Vagina (tissue), 2 donors: ENCODE results near the gene PRKCE. TPM values are rescaled to one million over a fixed set of nuclear protein-coding genes. Genes with fewer than 3 reads are reported as not detected.

Experiments
- DNase-seq, 2 donors: peaks; one replicate each; pipeline ENCODE4 v3.0.0-alpha.2; 2017; ENCODE audit errors: extremely low spot score in 2 of 2
- H3K27ac ChIP-seq: fragments of 200-600 bp; sonication (generic); one replicate; pipeline ENCODE4 v1.5.1; 2019
- H3K27me3 ChIP-seq: fragments of 200-600 bp; sonication (generic); one replicate; pipeline ENCODE4 v1.5.1; 2019
- H3K36me3 ChIP-seq, 2 donors: fragments of 200-600 bp; sonication (generic); one replicate each; pipeline ENCODE4 v1.5.1; 2017 to 2019
- H3K4me1 ChIP-seq: fragments of 200-600 bp; sonication (generic); one replicate; pipeline ENCODE4 v1.5.1; 2019
- H3K4me3 ChIP-seq, 2 donors: fragments of 200-600 bp; sonication (generic); 1 replicate in 1 of 2; 2 replicates in 1 of 2; pipeline ENCODE4 v1.5.1; 2016 to 2019
- H3K9me3 ChIP-seq: fragments of 200-600 bp; sonication (generic); one replicate; pipeline ENCODE4 v1.5.1; 2019
- POLR2A ChIP-seq, 2 donors: fragments of 450-650 bp; IDR thresholded peaks; one replicate each; pipeline ENCODE4 v1.6.1; 2017; ENCODE audit warnings: antibody characterized with exemption in 2 of 2, mild to moderate bottlenecking in 2 of 2, moderate library complexity in 2 of 2
- POLR2AphosphoS5 ChIP-seq, 2 donors: sonication (generic); formaldehyde crosslinking; IDR thresholded peaks; one replicate each; pipeline ENCODE4 v1.9.0; 2017; ENCODE audit warnings: antibody characterized with exemption in 2 of 2, mild to moderate bottlenecking in 2 of 2, low read depth in 1 of 2; ENCODE audit not compliant: insufficient read depth in 1 of 2
- intact Hi-C: fragments of 100-400 bp; cut with DNase I; formaldehyde crosslinking; loops from one replicate; pipeline ENCODE4 v1.15.1; 2023
- total RNA-seq: library from RNA; depleted of rRNA; stranded (reverse); fragments of >200 nt; gene quantifications from one replicate; pipeline ENCODE4 v1.2.3, GENCODE V29; 2016
- TF ChIP-seq, protein P1 (sequence below), 3 experiments: fragments of 450-650 bp in 2 of 3; fragments of 200-600 bp in 1 of 3; sonication (generic) in 1 of 3; IDR thresholded peaks; one replicate each; pipeline ENCODE4 v1.5.1; 2017 to 2019; ENCODE audit warnings: antibody characterized with exemption in 3 of 3, mild to moderate bottlenecking in 2 of 3, moderate library complexity in 2 of 3

The PRKCE gene
- total RNA-seq, 1 donor from 2014 or later: 11.8 TPM

DNA sequence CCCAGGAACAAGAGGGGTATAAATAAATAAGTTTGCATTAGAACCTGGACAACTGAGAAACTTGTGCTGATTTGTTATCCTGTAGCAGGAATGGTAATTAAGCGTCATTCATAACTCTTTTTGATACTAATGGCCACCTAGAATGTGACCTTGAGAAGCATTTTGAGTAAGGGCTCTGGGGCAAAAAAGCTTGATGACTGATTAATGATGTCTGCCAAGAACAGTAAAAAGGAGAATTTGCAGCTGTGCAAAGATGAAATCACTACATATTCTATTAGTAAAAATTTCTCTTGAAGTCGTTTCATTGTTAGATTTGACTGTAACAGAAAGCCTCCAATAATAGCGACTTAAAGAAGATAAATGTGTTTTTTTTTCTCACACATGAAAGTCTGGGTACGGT, 157.7 kb downstream of the PRKCE start:
- DNase-seq: no peak
- peaks cover 21% of the 10 kb centered on the region for H3K4me1 ChIP-seq
- H3K27ac ChIP-seq: no peak overlapping the region
- H3K9me3 ChIP-seq: no peaks in the 10 kb centered on the region
- no peaks in the 10 kb centered on the region for H3K27me3 ChIP-seq
- TF ChIP-seq, protein P1, sequence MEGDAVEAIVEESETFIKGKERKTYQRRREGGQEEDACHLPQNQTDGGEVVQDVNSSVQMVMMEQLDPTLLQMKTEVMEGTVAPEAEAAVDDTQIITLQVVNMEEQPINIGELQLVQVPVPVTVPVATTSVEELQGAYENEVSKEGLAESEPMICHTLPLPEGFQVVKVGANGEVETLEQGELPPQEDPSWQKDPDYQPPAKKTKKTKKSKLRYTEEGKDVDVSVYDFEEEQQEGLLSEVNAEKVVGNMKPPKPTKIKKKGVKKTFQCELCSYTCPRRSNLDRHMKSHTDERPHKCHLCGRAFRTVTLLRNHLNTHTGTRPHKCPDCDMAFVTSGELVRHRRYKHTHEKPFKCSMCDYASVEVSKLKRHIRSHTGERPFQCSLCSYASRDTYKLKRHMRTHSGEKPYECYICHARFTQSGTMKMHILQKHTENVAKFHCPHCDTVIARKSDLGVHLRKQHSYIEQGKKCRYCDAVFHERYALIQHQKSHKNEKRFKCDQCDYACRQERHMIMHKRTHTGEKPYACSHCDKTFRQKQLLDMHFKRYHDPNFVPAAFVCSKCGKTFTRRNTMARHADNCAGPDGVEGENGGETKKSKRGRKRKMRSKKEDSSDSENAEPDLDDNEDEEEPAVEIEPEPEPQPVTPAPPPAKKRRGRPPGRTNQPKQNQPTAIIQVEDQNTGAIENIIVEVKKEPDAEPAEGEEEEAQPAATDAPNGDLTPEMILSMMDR (IDR thresholded peaks at IDR 0.05): no peak
- TF ChIP-seq POLR2AphosphoS5 (IDR thresholded peaks at IDR 0.05; ENCODE audit: insufficient read depth in 1 of 2, low read depth in 1 of 2) (no peak), POLR2A (IDR thresholded peaks at IDR 0.05) (no peak)
- no peak overlapping the region for H3K4me3 ChIP-seq
- intact Hi-C loops: no loop called here
- no peaks in the 10 kb centered on the region for H3K36me3 ChIP-seq

DNA sequence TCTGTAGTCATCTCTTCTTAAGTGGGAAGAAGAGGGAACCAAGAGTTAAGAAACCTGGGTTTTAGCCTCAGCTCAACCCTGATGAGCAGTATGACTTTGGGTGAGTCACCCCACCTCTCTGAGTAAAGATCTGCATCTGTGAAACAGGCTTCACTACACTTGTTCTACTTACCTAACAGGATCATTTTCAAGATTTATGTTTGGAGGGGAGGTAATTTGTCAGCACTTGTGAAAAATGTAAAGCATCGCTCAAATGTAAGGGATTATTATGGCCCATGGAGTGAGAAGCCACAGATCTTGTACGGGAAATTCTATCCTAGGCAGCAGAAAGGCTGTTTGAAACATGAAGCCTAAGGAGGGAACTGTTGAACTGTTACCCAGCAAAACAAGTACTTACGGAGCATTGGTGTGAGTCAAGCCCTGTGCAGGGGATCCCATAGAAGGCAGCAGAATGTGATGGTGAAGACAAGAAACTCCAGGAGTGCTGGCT, 160.6 kb downstream of the PRKCE start:
- TF ChIP-seq, protein P1 (IDR thresholded peaks at IDR 0.05): no peak
- TF ChIP-seq POLR2AphosphoS5 (IDR thresholded peaks at IDR 0.05; ENCODE audit: insufficient read depth in 1 of 2, low read depth in 1 of 2): no peak
- no peak for TF ChIP-seq POLR2A (IDR thresholded peaks at IDR 0.05)
- DNase-seq: no peak
- Histone ChIP-seq H3K36me3 (no peaks in the 10 kb centered on the region), H3K9me3 (no peaks in the 10 kb centered on the region), H3K27ac (no peak overlapping the region), H3K4me3 (no peak overlapping the region), H3K27me3 (no peaks in the 10 kb centered on the region), H3K4me1 (peaks cover 36% of the 10 kb centered on the region)
- intact Hi-C loops: no loop called here

DNA sequence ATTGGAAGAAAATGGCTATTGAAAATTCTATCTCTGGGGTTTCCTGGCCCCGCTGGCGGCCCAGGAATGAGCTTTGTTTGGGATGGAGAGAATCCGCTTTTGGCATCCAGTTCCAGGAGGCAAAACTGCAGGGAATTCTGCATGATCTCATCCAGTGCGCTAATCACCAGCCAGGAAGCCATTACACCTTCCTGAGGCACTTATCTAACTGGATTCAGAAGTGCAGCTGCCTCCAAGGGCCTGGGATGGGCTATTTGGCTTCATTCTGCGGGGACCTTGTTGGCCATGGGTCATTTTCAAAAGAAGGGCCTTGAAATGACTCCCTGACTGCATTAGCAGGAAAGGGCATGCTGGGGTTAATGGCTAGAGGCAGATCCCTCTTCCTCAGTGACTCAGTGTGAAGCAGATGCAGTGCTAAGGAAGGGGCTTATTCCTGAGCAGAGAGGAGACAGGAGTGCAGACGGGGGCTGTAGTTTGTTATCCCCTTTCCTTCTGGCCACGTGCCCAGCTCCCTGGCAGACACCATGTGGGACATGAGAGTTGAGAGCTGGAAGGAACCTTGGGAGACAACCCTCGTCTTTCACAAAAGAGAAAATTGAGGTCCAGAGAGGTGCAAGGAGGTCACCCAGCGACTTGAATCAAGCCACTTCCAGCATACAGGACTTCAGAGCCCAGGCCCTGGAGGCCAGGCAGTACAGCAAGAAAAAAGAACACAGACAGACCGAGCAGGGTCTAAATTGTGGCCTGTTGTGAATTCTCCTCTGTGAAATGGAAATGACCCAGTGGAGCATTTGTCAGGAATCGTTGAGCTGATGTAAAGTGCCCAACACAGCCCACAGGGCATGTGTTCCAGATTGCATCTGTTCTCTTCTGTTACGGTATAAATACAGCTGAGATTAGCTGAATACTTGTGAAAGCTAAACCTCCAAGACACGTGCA, 161.8 kb downstream of the PRKCE start:
- Histone ChIP-seq H3K36me3 (no peaks in the 10 kb centered on the region), H3K9me3 (no peaks in the 10 kb centered on the region), H3K27me3 (no peaks in the 10 kb centered on the region), H3K4me3 (no peak overlapping the region), H3K4me1 (peaks cover 36% of the 10 kb centered on the region), H3K27ac (no peak overlapping the region)
- TF ChIP-seq POLR2AphosphoS5 (IDR thresholded peaks at IDR 0.05; ENCODE audit: insufficient read depth in 1 of 2, low read depth in 1 of 2): no peak
- TF ChIP-seq, protein P1 (IDR thresholded peaks at IDR 0.05): no peak
- no peak for TF ChIP-seq POLR2A (IDR thresholded peaks at IDR 0.05)
- no peak for DNase-seq
- intact Hi-C loops: no loop called here

DNA sequence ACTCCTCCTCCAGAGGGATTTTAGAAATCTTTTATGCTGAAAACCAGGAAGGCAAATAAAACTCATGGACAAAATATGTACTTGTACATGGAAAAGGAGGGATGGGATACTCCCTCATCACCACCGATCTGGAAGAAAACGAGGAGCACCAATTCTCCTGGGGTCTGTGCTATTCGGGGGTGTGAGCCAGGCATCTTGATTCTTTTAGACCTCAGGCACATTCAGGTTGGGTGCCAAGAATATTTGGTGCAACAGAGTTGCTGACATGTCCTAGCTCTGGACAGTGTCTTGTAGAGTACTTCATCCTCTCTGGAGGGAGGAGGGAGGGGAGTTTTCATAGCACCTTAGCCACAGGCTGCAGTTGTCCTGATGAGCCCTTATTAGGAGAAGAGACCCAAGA, 163.0 kb downstream of the PRKCE start:
- Histone ChIP-seq H3K4me1 (peaks cover 44% of the 10 kb centered on the region), H3K27ac (no peak overlapping the region), H3K27me3 (no peaks in the 10 kb centered on the region), H3K9me3 (no peaks in the 10 kb centered on the region), H3K4me3 (no peak overlapping the region), H3K36me3 (no peaks in the 10 kb centered on the region)
- intact Hi-C loops: no loop called here
- TF ChIP-seq POLR2AphosphoS5 (IDR thresholded peaks at IDR 0.05; ENCODE audit: insufficient read depth in 1 of 2, low read depth in 1 of 2) (no peak), POLR2A (IDR thresholded peaks at IDR 0.05) (no peak)
- TF ChIP-seq, protein P1 (IDR thresholded peaks at IDR 0.05): no peak
- no peak for DNase-seq
